Astrocyte (in vitro differentiated cells and primary cell): ENCODE measurements around the gene NOD1. TPM values are rescaled to one million over a fixed set of nuclear protein-coding genes. Genes with fewer than 3 reads are reported as not detected.
A peak's percentile ranks its signal among the peaks of the same experiment; 100 is the strongest.

Source experiments
- DNase-seq: peaks from one replicate; pipeline ENCODE4 v3.0.0-alpha.2; 2010; ENCODE audit warnings: low read depth
- FAIRE-seq: peaks from 2 replicates; lab custom pipeline; 2011; peaks lifted over from hg19 to GRCh38; lab: Jason Lieb, UNC
- H2AFZ ChIP-seq: 2 replicates; pipeline ENCODE4 v1.6.0; 2012; ENCODE audit warnings: low read depth, low read length, inconsistent platforms
- H3K27ac ChIP-seq: 2 replicates; pipeline ENCODE4 v1.5.1; 2011; ENCODE audit warnings: low read depth, low read length, inconsistent platforms
- H3K27me3 ChIP-seq: 2 replicates; pipeline ENCODE4 v1.6.0; 2011; ENCODE audit warnings: low read length, inconsistent platforms; ENCODE audit not compliant: insufficient read depth
- H3K36me3 ChIP-seq: 2 replicates; pipeline ENCODE4 v1.5.1; 2011; ENCODE audit warnings: low read length, inconsistent platforms; ENCODE audit not compliant: insufficient read depth
- H3K4me1 ChIP-seq: 2 replicates; pipeline ENCODE4 v1.5.1; 2011; ENCODE audit warnings: low read length, inconsistent platforms; ENCODE audit not compliant: insufficient read depth
- H3K4me2 ChIP-seq: 2 replicates; pipeline ENCODE4 v1.6.0; 2012; ENCODE audit warnings: low read length, inconsistent platforms
- H3K4me3 ChIP-seq: 2 replicates; pipeline ENCODE4 v1.5.1; 2011; ENCODE audit warnings: low read depth, mild to moderate bottlenecking, low read length, inconsistent platforms; ENCODE audit not compliant: insufficient read depth
- H3K79me2 ChIP-seq: 2 replicates; pipeline ENCODE4 v1.6.0; 2012; ENCODE audit warnings: mild to moderate bottlenecking, low read length, inconsistent platforms; ENCODE audit not compliant: insufficient read depth
- H3K9ac ChIP-seq: 2 replicates; pipeline ENCODE4 v1.6.0; 2012; ENCODE audit warnings: mild to moderate bottlenecking, low read length, inconsistent platforms
- H3K9me3 ChIP-seq: 2 replicates; pipeline ENCODE4 v1.5.1; 2012; ENCODE audit warnings: low read depth, mild to moderate bottlenecking, low read length, inconsistent platforms; ENCODE audit not compliant: insufficient read depth
- H4K20me1 ChIP-seq: 2 replicates; pipeline ENCODE4 v1.6.0; 2012; ENCODE audit warnings: low read length, inconsistent platforms; ENCODE audit not compliant: insufficient read depth
- H3K27ac Mint-ChIP-seq: one replicate; pipeline ENCODE4 v1.8.0; 2021; ENCODE audit warnings: mild to moderate bottlenecking, mixed read lengths; ENCODE audit not compliant: unreplicated experiment
- H3K27me3 Mint-ChIP-seq: one replicate; pipeline ENCODE4 v1.8.0; 2021; ENCODE audit warnings: low read depth, mixed read lengths; ENCODE audit not compliant: unreplicated experiment
- H3K36me3 Mint-ChIP-seq: one replicate; pipeline ENCODE4 v1.8.0; 2021; ENCODE audit warnings: low read depth, mixed read lengths; ENCODE audit not compliant: unreplicated experiment
- H3K4me1 Mint-ChIP-seq: one replicate; pipeline ENCODE4 v1.8.0; 2021; ENCODE audit warnings: low read depth, mixed read lengths; ENCODE audit not compliant: unreplicated experiment
- H3K4me3 Mint-ChIP-seq: one replicate; pipeline ENCODE4 v1.8.0; 2021; ENCODE audit warnings: mild to moderate bottlenecking, moderate library complexity, mixed read lengths; ENCODE audit not compliant: unreplicated experiment
- H3K9me3 Mint-ChIP-seq: one replicate; pipeline ENCODE4 v1.8.0; 2021; ENCODE audit warnings: mild to moderate bottlenecking, mixed read lengths; ENCODE audit not compliant: unreplicated experiment
- CTCF ChIP-seq: IDR thresholded peaks from 2 replicates; pipeline ENCODE4 v1.5.1; 2011; ENCODE audit warnings: low read depth, mild to moderate bottlenecking, inconsistent platforms, low read length, moderate library complexity; ENCODE audit not compliant: insufficient read depth
- EZH2 ChIP-seq: IDR thresholded peaks from 2 replicates; pipeline ENCODE4 v1.6.1; 2012; ENCODE audit warnings: mild to moderate bottlenecking, low read length, inconsistent platforms; ENCODE audit not compliant: insufficient read depth
- total RNA-seq: library from RNA; stranded (reverse); gene quantifications from 2 replicates; pipeline ENCODE4 v1.2.1, GENCODE V29; 2021

The NOD1 gene
- total RNA-seq, 1 donor from 2014 or later, result 9.7 TPM

- TF ChIP-seq CTCF (no peak), EZH2 (no peak)
- H3K27me3 ChIP-seq, result no peaks in the 10 kb centered on the region
- no peaks in the 10 kb centered on the region for H3K79me2 ChIP-seq
- H3K9ac ChIP-seq, result no peak overlapping the region
- H3K4me2 ChIP-seq, result no peak overlapping the region
- H3K4me3 ChIP-seq, result no peak overlapping the region
- H3K4me1 Mint-ChIP-seq, result no peaks in the 10 kb centered on the region
- H3K9me3 ChIP-seq, result no peaks in the 10 kb centered on the region
- H4K20me1 ChIP-seq, result no peaks in the 10 kb centered on the region
- no peaks in the 10 kb centered on the region for H3K27me3 Mint-ChIP-seq
- H3K9me3 Mint-ChIP-seq, result no peaks in the 10 kb centered on the region
- peaks cover 11% of the 10 kb centered on the region for H3K36me3 Mint-ChIP-seq
- DNase-seq (peak; percentile 24), FAIRE-seq (no peak)
- H3K36me3 ChIP-seq, result peaks cover 8% of the 10 kb centered on the region
- H3K27ac ChIP-seq, result no peak overlapping the region
- H3K4me1 ChIP-seq, result no peaks in the 10 kb centered on the region
- H2AFZ ChIP-seq, result no peak overlapping the region
- H3K27ac Mint-ChIP-seq, result no peak overlapping the region
- H3K4me3 Mint-ChIP-seq, result no peak overlapping the region
Observed at GRCh38 chr7:30445770-30446169, 32.8 kb downstream of the NOD1 start.

GRCh38 chr7:30437823-30438574 is 40.6 kb downstream of the NOD1 start:
- peaks cover 37% of the 10 kb centered on the region for H3K36me3 Mint-ChIP-seq
- no peak overlapping the region for H3K4me2 ChIP-seq
- H3K9ac ChIP-seq, result no peak overlapping the region
- H3K27me3 Mint-ChIP-seq, result no peaks in the 10 kb centered on the region
- H4K20me1 ChIP-seq, result no peaks in the 10 kb centered on the region
- no peaks in the 10 kb centered on the region for H3K9me3 ChIP-seq
- H3K9me3 Mint-ChIP-seq, result peaks cover 3% of the 10 kb centered on the region
- H3K4me1 Mint-ChIP-seq, result no peaks in the 10 kb centered on the region
- H3K27ac Mint-ChIP-seq, result no peak overlapping the region
- H3K4me3 Mint-ChIP-seq, result no peak overlapping the region
- TF ChIP-seq CTCF, result no peak
- TF ChIP-seq EZH2, result no peak
- H3K4me1 ChIP-seq, result no peaks in the 10 kb centered on the region
- H3K79me2 ChIP-seq, result no peaks in the 10 kb centered on the region
- no peaks in the 10 kb centered on the region for H3K27me3 ChIP-seq
- DNase-seq (no peak), FAIRE-seq (no peak)
- H3K27ac ChIP-seq, result no peak overlapping the region
- no peak overlapping the region for H3K4me3 ChIP-seq
- peaks cover 9% of the 10 kb centered on the region for H3K36me3 ChIP-seq
- no peak overlapping the region for H2AFZ ChIP-seq

GRCh38 chr7:30436518-30436917 is 42.1 kb downstream of the NOD1 start:
- TF ChIP-seq EZH2 (no peak), CTCF (no peak)
- Histone ChIP-seq H3K4me3 (no peak overlapping the region), H2AFZ (no peak overlapping the region), H3K4me2 (no peak overlapping the region), H4K20me1 (no peaks in the 10 kb centered on the region), H3K79me2 (no peaks in the 10 kb centered on the region), H3K9me3 (no peaks in the 10 kb centered on the region), H3K27me3 (no peaks in the 10 kb centered on the region), H3K9ac (no peak overlapping the region), H3K4me1 (no peaks in the 10 kb centered on the region), H3K27ac (no peak overlapping the region), H3K36me3 (peaks cover 9% of the 10 kb centered on the region)
- FAIRE-seq (no peak), DNase-seq (no peak)
- Mint-ChIP-seq H3K4me3 (no peak overlapping the region), H3K27me3 (no peaks in the 10 kb centered on the region), H3K9me3 (peaks cover 3% of the 10 kb centered on the region), H3K36me3 (peaks cover 46% of the 10 kb centered on the region), H3K27ac (no peak overlapping the region), H3K4me1 (no peaks in the 10 kb centered on the region)
